ENCODE data around the gene NANOS3. TPM values are rescaled to one million over a fixed set of nuclear protein-coding genes. Genes with fewer than 3 reads are reported as not detected.

Gene NANOS3
- total RNA-seq, 1 experiment from 2014 or later = 1.1 TPM

DNA sequence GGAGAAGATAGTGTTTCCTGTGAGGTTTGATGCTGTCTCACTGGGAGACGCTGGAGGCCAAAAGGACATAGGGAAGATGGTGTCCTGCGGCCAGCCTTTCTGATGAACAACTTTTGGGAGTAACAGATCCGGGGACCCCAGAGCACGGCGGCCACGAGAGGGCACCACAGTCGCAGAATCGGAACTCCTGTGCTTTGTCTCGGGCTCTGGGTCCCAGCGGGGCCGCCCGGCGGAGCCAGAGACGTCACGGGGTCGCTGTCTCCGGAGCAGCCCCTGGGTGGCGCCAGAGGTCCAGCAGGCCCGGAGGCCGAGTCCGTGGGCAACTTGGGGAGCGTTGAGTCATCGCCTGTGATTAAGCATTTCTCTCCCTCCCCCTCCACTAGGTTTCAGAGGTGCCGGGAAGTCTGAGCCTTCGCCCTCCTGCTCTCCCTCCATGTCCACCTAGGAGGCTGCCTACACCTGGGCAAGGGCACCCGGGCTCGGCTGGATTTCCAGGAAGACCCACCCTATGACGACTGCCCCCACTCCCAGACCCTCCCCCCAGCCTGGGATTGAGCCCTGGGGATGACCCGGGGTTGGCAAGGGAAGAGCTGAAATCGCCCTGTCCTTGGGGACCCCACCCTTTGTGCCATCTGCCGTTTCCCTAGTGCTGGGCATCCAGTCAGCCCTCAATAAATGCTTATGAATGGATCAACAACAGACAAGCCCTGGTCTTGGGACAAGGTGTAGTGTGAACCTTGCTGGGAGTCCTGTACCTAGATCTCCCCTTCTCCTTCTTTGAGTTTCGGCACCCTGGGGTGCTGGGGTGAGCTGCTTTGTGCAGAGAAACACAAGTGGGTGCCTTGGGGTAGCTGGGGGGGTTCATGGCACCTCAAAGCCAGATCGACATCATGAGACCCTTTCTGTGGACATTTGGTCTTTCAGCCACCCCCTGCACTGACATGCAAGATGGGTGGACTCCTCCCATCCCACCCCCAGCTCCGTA, 3.4 kb downstream of the NANOS3 start (continued):
- TF ChIP-seq CTCF (IDR thresholded peaks at IDR 0.05) (peak; percentile 88), GABPB1 (CRISPR knock-in tag; IDR thresholded peaks at IDR 0.05) (peak; percentile 52), GTF2I (CRISPR knock-in tag; conservative IDR thresholded peaks at IDR 0.05) (0 out of 2 replicates have a peak, but pooled peaks have one; percentile 9), EMX1 (CRISPR knock-in tag; IDR thresholded peaks at IDR 0.05) (0 out of 2 replicates have a peak, but pooled peaks have one; percentile 43), ZBTB21 (CRISPR knock-in tag; IDR thresholded peaks at IDR 0.05; ENCODE audit: borderline replicate concordance) (no peak), ZNF396 (CRISPR knock-in tag; IDR thresholded peaks at IDR 0.05; ENCODE audit: borderline replicate concordance) (no peak), SP1 (CRISPR knock-in tag; conservative IDR thresholded peaks at IDR 0.05) (peak; percentile 72; the same call in 1 of the 2 replicates), CREM (CRISPR knock-in tag; IDR thresholded peaks at IDR 0.05) (0 out of 2 replicates have a peak, but pooled peaks have one; percentile 31)
- TF ChIP-seq, protein P1, sequence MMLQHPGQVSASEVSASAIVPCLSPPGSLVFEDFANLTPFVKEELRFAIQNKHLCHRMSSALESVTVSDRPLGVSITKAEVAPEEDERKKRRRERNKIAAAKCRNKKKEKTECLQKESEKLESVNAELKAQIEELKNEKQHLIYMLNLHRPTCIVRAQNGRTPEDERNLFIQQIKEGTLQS (CRISPR knock-in tag; conservative IDR thresholded peaks at IDR 0.05) = 0 out of 2 replicates have a peak, but pooled peaks have one; percentile 36
- TF ChIP-seq, protein P2, sequence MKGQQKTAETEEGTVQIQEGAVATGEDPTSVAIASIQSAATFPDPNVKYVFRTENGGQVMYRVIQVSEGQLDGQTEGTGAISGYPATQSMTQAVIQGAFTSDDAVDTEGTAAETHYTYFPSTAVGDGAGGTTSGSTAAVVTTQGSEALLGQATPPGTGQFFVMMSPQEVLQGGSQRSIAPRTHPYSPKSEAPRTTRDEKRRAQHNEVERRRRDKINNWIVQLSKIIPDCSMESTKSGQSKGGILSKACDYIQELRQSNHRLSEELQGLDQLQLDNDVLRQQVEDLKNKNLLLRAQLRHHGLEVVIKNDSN (CRISPR knock-in tag; IDR thresholded peaks at IDR 0.05) = peak; percentile 65; the same call in 1 of the 2 replicates

DNA sequence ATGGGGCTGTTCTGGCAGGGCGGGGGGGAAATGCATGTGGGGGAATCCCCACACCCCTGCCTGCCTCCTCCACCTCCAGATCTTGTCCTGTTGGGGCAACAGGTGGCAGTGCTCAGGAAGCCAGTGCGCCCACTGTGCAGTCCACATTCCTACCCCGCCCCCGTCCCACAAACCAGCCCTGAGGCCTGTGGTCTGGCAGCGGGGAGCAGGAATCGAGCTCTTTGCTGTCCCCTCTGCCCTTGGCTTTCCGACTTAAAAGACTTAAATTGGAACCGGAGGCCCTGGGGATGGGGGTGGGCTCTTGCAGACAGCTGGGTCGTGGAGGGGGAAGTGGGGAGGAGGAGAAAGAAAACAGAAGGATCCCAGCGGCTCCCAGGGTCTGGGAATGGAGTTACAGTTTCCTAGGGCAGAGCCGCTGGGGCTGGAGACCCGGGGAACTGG, 4.3 kb downstream of the NANOS3 start:
- Mint-ChIP-seq H3K4me1 (peaks cover 26% of the 10 kb centered on the region), H3K9me3 (no peaks in the 10 kb centered on the region), H3K4me3 (peak overlapping the region; percentile 12), H3K27ac (peak overlapping the region; percentile 82), H3K36me3 (no peaks in the 10 kb centered on the region), H3K27me3 (ENCODE audit: low read depth) (peaks cover 27% of the 10 kb centered on the region)
- DNase-seq (ENCODE audit: low spot score) (peak; percentile 73), ATAC-seq (peak; percentile 63)
- ChIA-PET POLR2A (interaction anchor here (0.6 to 1.5 kb wide), 3 partner anchors 81 to 191 kb away, joined by 3 to 4 read pairs (median 3); partner anchors contain the start of gene MISP3), CTCF (interaction anchor here (0.6 to 4.0 kb wide), 23 partner anchors 8 to 434 kb away, joined by 3 to 41 read pairs (median 5); partner anchors contain the start of genes ASF1B, DCAF15, IL27RA and MISP3)
- TF ChIP-seq TEAD1 (CRISPR knock-in tag; IDR thresholded peaks at IDR 0.05) = peak; percentile 87; the same call in 1 of the 2 replicates
- TF ChIP-seq, protein P3, sequence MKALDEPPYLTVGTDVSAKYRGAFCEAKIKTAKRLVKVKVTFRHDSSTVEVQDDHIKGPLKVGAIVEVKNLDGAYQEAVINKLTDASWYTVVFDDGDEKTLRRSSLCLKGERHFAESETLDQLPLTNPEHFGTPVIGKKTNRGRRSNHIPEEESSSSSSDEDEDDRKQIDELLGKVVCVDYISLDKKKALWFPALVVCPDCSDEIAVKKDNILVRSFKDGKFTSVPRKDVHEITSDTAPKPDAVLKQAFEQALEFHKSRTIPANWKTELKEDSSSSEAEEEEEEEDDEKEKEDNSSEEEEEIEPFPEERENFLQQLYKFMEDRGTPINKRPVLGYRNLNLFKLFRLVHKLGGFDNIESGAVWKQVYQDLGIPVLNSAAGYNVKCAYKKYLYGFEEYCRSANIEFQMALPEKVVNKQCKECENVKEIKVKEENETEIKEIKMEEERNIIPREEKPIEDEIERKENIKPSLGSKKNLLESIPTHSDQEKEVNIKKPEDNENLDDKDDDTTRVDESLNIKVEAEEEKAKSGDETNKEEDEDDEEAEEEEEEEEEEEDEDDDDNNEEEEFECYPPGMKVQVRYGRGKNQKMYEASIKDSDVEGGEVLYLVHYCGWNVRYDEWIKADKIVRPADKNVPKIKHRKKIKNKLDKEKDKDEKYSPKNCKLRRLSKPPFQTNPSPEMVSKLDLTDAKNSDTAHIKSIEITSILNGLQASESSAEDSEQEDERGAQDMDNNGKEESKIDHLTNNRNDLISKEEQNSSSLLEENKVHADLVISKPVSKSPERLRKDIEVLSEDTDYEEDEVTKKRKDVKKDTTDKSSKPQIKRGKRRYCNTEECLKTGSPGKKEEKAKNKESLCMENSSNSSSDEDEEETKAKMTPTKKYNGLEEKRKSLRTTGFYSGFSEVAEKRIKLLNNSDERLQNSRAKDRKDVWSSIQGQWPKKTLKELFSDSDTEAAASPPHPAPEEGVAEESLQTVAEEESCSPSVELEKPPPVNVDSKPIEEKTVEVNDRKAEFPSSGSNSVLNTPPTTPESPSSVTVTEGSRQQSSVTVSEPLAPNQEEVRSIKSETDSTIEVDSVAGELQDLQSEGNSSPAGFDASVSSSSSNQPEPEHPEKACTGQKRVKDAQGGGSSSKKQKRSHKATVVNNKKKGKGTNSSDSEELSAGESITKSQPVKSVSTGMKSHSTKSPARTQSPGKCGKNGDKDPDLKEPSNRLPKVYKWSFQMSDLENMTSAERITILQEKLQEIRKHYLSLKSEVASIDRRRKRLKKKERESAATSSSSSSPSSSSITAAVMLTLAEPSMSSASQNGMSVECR (CRISPR knock-in tag; IDR thresholded peaks at IDR 0.05; ENCODE audit: borderline replicate concordance) = no peak
- TF ChIP-seq, protein P4, sequence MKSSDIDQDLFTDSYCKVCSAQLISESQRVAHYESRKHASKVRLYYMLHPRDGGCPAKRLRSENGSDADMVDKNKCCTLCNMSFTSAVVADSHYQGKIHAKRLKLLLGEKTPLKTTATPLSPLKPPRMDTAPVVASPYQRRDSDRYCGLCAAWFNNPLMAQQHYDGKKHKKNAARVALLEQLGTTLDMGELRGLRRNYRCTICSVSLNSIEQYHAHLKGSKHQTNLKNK (CRISPR knock-in tag; IDR thresholded peaks at IDR 0.05) = no peak
- 0 out of 2 replicates have a peak, but pooled peaks have one; percentile 14 for TF ChIP-seq CREM (CRISPR knock-in tag; IDR thresholded peaks at IDR 0.05)
- TF ChIP-seq NR1H2 (CRISPR knock-in tag; IDR thresholded peaks at IDR 0.05) = no peak
- TF ChIP-seq SMAD3 (CRISPR knock-in tag; IDR thresholded peaks at IDR 0.05; ENCODE audit: borderline replicate concordance) = peak; percentile 31; the same call in 1 of the 2 replicates
- TF ChIP-seq, protein P5, sequence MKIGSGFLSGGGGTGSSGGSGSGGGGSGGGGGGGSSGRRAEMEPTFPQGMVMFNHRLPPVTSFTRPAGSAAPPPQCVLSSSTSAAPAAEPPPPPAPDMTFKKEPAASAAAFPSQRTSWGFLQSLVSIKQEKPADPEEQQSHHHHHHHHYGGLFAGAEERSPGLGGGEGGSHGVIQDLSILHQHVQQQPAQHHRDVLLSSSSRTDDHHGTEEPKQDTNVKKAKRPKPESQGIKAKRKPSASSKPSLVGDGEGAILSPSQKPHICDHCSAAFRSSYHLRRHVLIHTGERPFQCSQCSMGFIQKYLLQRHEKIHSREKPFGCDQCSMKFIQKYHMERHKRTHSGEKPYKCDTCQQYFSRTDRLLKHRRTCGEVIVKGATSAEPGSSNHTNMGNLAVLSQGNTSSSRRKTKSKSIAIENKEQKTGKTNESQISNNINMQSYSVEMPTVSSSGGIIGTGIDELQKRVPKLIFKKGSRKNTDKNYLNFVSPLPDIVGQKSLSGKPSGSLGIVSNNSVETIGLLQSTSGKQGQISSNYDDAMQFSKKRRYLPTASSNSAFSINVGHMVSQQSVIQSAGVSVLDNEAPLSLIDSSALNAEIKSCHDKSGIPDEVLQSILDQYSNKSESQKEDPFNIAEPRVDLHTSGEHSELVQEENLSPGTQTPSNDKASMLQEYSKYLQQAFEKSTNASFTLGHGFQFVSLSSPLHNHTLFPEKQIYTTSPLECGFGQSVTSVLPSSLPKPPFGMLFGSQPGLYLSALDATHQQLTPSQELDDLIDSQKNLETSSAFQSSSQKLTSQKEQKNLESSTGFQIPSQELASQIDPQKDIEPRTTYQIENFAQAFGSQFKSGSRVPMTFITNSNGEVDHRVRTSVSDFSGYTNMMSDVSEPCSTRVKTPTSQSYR (CRISPR knock-in tag; IDR thresholded peaks at IDR 0.05) = peak; percentile 66; the same call in 1 of the 2 replicates
- TF ChIP-seq TEAD4 (CRISPR knock-in tag; IDR thresholded peaks at IDR 0.05) = 0 out of 2 replicates have a peak, but pooled peaks have one; percentile 26

Measured in WTC11 (cell line).